ENCODE data around the gene LRRC10B. TPM values are rescaled to one million over a fixed set of nuclear protein-coding genes. Genes with fewer than 3 reads are reported as not detected.

The LRRC10B gene
- total and polyA plus RNA-seq, 2 experiments from 2014 or later = 0.43 to 0.68 TPM

GRCh38 chr11:61518032-61518795 is 9.7 kb downstream of the LRRC10B start:
- Histone ChIP-seq H3K79me2 (no peaks in the 10 kb centered on the region), H3K27me3 (no peaks in the 10 kb centered on the region), H3K4me3 (no peak overlapping the region), H3K9me2 (replicated peaks; ENCODE audit: insufficient read depth) (no peaks in the 10 kb centered on the region), H3K4me2 (no peak overlapping the region), H3K9me3 (ENCODE audit: low read depth) (no peaks in the 10 kb centered on the region), H2AFZ (no peak overlapping the region), H3K27ac (no peak overlapping the region), H3K4me1 (ENCODE audit: insufficient read depth) (peaks cover 2% of the 10 kb centered on the region), H4K20me1 (ENCODE audit: insufficient read depth, poor library complexity, severe bottlenecking) (no peaks in the 10 kb centered on the region), H3K36me3 (replicated peaks; ENCODE audit: insufficient read depth, low read depth) (no peaks in the 10 kb centered on the region)
- TF ChIP-seq EZH2phosphoT487 (IDR thresholded peaks at IDR 0.05; ENCODE audit: low read depth, severe bottlenecking, unreplicated experiment) (no peak), CTCF (IDR thresholded peaks at IDR 0.05; ENCODE audit: poor library complexity) (no peak), EZH2 (IDR thresholded peaks at IDR 0.05; ENCODE audit: borderline replicate concordance) (no peak)
- DNase-seq (ENCODE audit: low spot score) = no peak
- WGBS (ENCODE audit: low lambda C conversion rate, missing lambda C conversion rate) = 91% methylated on average over 23 of the region's 23 CpGs

GRCh38 chr11:61522881-61523280 is 14.3 kb downstream of the LRRC10B start:
- TF ChIP-seq EZH2 (IDR thresholded peaks at IDR 0.05; ENCODE audit: borderline replicate concordance) = no peak
- TF ChIP-seq EZH2phosphoT487 (IDR thresholded peaks at IDR 0.05; ENCODE audit: low read depth, severe bottlenecking, unreplicated experiment) = no peak
- TF ChIP-seq CTCF (IDR thresholded peaks at IDR 0.05; ENCODE audit: poor library complexity) = no peak
- no peak overlapping the region for H2AFZ ChIP-seq
- no peaks in the 10 kb centered on the region for H4K20me1 ChIP-seq (ENCODE audit: insufficient read depth, poor library complexity, severe bottlenecking)
- H3K79me2 ChIP-seq = no peaks in the 10 kb centered on the region
- no peaks in the 10 kb centered on the region for H3K9me2 ChIP-seq (replicated peaks; ENCODE audit: insufficient read depth)
- DNase-seq (ENCODE audit: low spot score) = no peak
- H3K4me3 ChIP-seq = no peak overlapping the region
- no peaks in the 10 kb centered on the region for H3K4me1 ChIP-seq (ENCODE audit: insufficient read depth)
- H3K9me3 ChIP-seq (ENCODE audit: low read depth) = no peaks in the 10 kb centered on the region
- H3K27me3 ChIP-seq = no peaks in the 10 kb centered on the region
- H3K4me2 ChIP-seq = no peak overlapping the region
- WGBS (ENCODE audit: low lambda C conversion rate, missing lambda C conversion rate) = 91% methylated on average over 15 of the region's 15 CpGs
- no peak overlapping the region for H3K27ac ChIP-seq
- H3K36me3 ChIP-seq (replicated peaks; ENCODE audit: insufficient read depth, low read depth) = no peaks in the 10 kb centered on the region

GRCh38 chr11:61524446-61524845 is 15.9 kb downstream of the LRRC10B start:
- no peaks in the 10 kb centered on the region for H3K27me3 ChIP-seq
- H3K9me3 ChIP-seq (ENCODE audit: low read depth) = no peaks in the 10 kb centered on the region
- TF ChIP-seq CTCF (IDR thresholded peaks at IDR 0.05; ENCODE audit: poor library complexity) (no peak), EZH2phosphoT487 (IDR thresholded peaks at IDR 0.05; ENCODE audit: low read depth, severe bottlenecking, unreplicated experiment) (no peak), EZH2 (IDR thresholded peaks at IDR 0.05; ENCODE audit: borderline replicate concordance) (no peak)
- no peaks in the 10 kb centered on the region for H3K9me2 ChIP-seq (replicated peaks; ENCODE audit: insufficient read depth)
- no peak overlapping the region for H3K27ac ChIP-seq
- no peaks in the 10 kb centered on the region for H3K4me1 ChIP-seq (ENCODE audit: insufficient read depth)
- no peak overlapping the region for H3K4me3 ChIP-seq
- no peaks in the 10 kb centered on the region for H3K79me2 ChIP-seq
- H3K4me2 ChIP-seq = no peak overlapping the region
- H2AFZ ChIP-seq = no peak overlapping the region
- H4K20me1 ChIP-seq (ENCODE audit: insufficient read depth, poor library complexity, severe bottlenecking) = no peaks in the 10 kb centered on the region
- 86% methylated on average over 12 of the region's 12 CpGs for WGBS (ENCODE audit: low lambda C conversion rate, missing lambda C conversion rate)
- DNase-seq (ENCODE audit: low spot score) = no peak
- no peaks in the 10 kb centered on the region for H3K36me3 ChIP-seq (replicated peaks; ENCODE audit: insufficient read depth, low read depth)
